ENCODE data around the gene TENT4A. TPM values are rescaled to one million over a fixed set of nuclear protein-coding genes. Genes with fewer than 3 reads are reported as not detected.
A peak's percentile ranks its signal among the peaks of the same experiment; 100 is the strongest.

The TENT4A gene
- total RNA-seq, 6 donors from 2014 or later: 19.7 to 44.0 (median 27.3) TPM

- no peak overlapping the region for H3K27ac ChIP-seq
- H3K27me3 ChIP-seq: no peaks in the 10 kb centered on the region
- 86 to 92% methylated on average over 2 of the region's 2 CpGs for WGBS, 2 donors
- ATAC-seq (ENCODE audit: low FRiP score in 2 of 2) (no peak), DNase-seq (no peak)
- TF ChIP-seq POLR2AphosphoS5 (IDR thresholded peaks at IDR 0.05): no peak
- no peak for TF ChIP-seq POLR2A (IDR thresholded peaks at IDR 0.05)
- no peak for TF ChIP-seq CTCF (IDR thresholded peaks at IDR 0.05)
- TF ChIP-seq EP300 (IDR thresholded peaks at IDR 0.05): no peak
- H3K4me3 ChIP-seq: no peak overlapping the region
- H3K36me3 ChIP-seq: no peaks in the 10 kb centered on the region
- no peaks in the 10 kb centered on the region for H3K4me1 ChIP-seq
- no peaks in the 10 kb centered on the region for H3K9me3 ChIP-seq
These were observed 70.6 kb downstream of the TENT4A start for GRCh38 chr5:6783787-6784186.

- H3K9me3 ChIP-seq: no peaks in the 10 kb centered on the region
- H3K36me3 ChIP-seq: no peaks in the 10 kb centered on the region
- H3K27ac ChIP-seq: no peak overlapping the region
- WGBS, 2 donors: 88 to 96% methylated on average over 7 of the region's 7 CpGs
- no peak overlapping the region for H3K4me3 ChIP-seq
- TF ChIP-seq POLR2A (IDR thresholded peaks at IDR 0.05) (no peak), EP300 (IDR thresholded peaks at IDR 0.05) (no peak), POLR2AphosphoS5 (IDR thresholded peaks at IDR 0.05) (no peak), CTCF (IDR thresholded peaks at IDR 0.05) (no peak)
- no peaks in the 10 kb centered on the region for H3K27me3 ChIP-seq
- H3K4me1 ChIP-seq: no peaks in the 10 kb centered on the region
- DNase-seq (no peak), ATAC-seq (ENCODE audit: low FRiP score in 2 of 2) (no peak)
These were observed 71.2 kb downstream of the TENT4A start for GRCh38 chr5:6784481-6784880.

GRCh38 chr5:6785161-6785860, 72.1 kb downstream of the TENT4A start:
- DNase-seq (no peak), ATAC-seq (ENCODE audit: low FRiP score in 2 of 2) (peak in 1 of 2 donors; percentile 42)
- H3K4me3 ChIP-seq: no peak overlapping the region
- no peak for TF ChIP-seq EP300 (IDR thresholded peaks at IDR 0.05)
- TF ChIP-seq CTCF (IDR thresholded peaks at IDR 0.05): no peak
- TF ChIP-seq POLR2AphosphoS5 (IDR thresholded peaks at IDR 0.05): no peak
- TF ChIP-seq POLR2A (IDR thresholded peaks at IDR 0.05): no peak
- H3K9me3 ChIP-seq: no peaks in the 10 kb centered on the region
- H3K27me3 ChIP-seq: no peaks in the 10 kb centered on the region
- no peak overlapping the region for H3K27ac ChIP-seq
- no peaks in the 10 kb centered on the region for H3K36me3 ChIP-seq
- H3K4me1 ChIP-seq: no peaks in the 10 kb centered on the region
- WGBS, 2 donors: 87 to 89% methylated on average over 6 of the region's 6 CpGs

- Histone ChIP-seq H3K4me3 (no peak overlapping the region), H3K4me1 (no peaks in the 10 kb centered on the region), H3K27ac (no peak overlapping the region), H3K36me3 (no peaks in the 10 kb centered on the region), H3K27me3 (no peaks in the 10 kb centered on the region), H3K9me3 (no peaks in the 10 kb centered on the region)
- no peak for TF ChIP-seq EP300 (IDR thresholded peaks at IDR 0.05)
- TF ChIP-seq CTCF (IDR thresholded peaks at IDR 0.05): no peak
- no peak for TF ChIP-seq POLR2A (IDR thresholded peaks at IDR 0.05)
- no peak for TF ChIP-seq POLR2AphosphoS5 (IDR thresholded peaks at IDR 0.05)
- no peak for ATAC-seq (ENCODE audit: low FRiP score in 2 of 2)
- WGBS, 2 donors: 72 to 75% methylated on average over 2 of the region's 2 CpGs
- DNase-seq: no peak
These were observed 72.6 kb downstream of the TENT4A start for GRCh38 chr5:6785861-6786180.

Data from upper lobe of left lung (tissue), 6 donors.